GM19351 (cell line): ENCODE measurements around the gene CARMIL1.

ENCODE experiments used
- ATAC-seq: cut with Tn5 transposase; IDR thresholded peaks from one replicate; pipeline ENCODE4 v1.9.1; 2021; ENCODE audit warnings: mild to moderate bottlenecking, moderate library complexity; ENCODE audit not compliant: unreplicated experiment

CARMIL1 gene

DNA sequence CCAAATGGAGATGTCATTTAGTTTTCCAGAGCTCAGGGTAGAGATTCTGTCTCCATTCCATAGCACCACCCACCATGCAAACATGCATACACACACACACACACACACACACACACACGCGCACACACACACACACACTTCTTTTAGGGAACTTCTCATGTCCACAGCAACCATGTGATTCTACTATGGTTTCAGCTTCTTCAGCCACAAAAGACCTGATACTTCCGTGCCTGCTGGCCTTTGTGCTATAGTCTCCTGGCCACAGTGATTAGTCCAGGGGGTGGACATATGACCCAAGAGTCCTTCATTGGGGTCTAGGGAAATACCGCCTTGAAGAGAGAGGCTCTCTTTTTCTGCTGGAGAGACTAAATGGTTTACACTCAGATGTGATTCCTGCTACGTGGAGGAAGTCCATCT, 53.5 kb downstream of the CARMIL1 start:
- ATAC-seq: no peak

GRCh38 chr6:25333471-25333870, 54.3 kb downstream of the CARMIL1 start:
- ATAC-seq: no peak

- ATAC-seq: no peak
These were observed 55.6 kb downstream of the CARMIL1 start for GRCh38 chr6:25334793-25335192.

DNA sequence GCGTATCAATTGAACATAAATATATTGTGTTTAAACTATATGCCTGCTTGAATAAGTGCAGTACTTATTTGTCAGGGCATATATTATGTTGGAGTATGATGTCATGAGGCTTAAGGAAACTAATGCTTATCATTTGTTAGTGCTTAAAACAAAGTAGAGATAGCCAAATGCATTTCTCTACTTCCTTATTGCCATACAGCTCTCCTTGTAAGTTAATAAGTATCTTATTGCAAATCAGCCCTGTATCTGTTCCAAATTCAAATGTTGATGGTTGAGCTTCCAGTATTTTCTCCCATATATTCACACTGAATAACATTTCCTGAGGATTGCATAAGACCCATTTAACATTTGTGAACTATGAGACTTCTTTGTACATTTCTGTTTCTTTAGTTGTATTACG, 57.8 kb downstream of the CARMIL1 start:
- no peak for ATAC-seq

DNA sequence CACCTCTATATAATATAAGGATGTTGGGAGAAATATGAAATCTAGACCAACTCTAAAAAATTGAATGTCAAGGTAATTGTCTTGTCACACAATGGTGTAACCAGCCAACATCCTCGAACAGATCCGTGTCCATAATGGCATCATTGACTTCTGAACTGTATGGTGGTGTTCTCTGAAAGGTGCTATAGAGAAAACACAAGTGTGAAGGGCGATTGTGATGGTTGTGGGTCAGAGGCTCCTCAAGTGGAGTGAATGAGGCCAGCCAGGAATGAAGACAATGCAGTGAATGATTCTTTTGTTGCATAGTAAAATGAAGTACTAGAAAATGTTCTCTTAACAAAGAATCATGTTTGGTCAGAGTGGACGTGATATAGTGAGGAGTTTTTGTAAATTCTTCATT, 58.3 kb downstream of the CARMIL1 start:
- ATAC-seq: no peak

- no peak for ATAC-seq
These were observed 61.4 kb downstream of the CARMIL1 start for GRCh38 chr6:25340431-25341202.

- ATAC-seq: no peak
These were observed 62.0 kb downstream of the CARMIL1 start for GRCh38 chr6:25341203-25341552.

DNA sequence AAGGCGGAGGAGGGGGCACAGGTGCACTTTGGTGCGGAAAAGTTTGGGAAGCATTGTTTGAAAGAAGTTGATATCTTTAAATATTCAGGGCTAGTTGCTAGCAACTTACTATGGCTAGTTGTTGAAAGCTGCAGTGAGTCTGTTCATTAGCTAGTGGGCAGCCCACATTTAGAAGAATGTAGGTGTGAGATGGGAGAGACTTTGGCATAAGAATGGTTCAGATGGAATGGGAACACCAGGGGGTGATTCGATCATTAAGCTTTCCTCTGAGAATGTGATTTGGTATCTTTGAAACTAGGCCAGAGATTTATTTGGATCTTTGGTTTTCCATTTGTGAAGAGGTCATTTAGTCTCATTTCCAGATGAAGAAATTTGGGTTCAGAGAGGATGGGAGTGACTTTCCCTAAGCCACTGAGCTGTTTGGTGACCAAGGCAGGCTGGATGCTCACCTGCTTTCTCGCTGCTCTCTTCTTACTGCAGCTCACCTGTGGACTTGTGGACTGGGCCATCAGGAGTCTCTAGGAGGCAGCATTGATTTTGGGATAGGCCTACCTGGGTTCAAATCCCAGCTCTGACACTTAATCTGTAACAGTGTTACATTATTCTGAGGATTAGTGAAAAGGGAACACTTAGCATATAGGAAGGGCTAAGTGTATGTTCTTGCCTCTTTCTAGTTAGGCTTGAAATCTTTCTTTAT, 62.9 kb downstream of the CARMIL1 start:
- no peak for ATAC-seq

GRCh38 chr6:25342802-25343201, 63.6 kb downstream of the CARMIL1 start:
- ATAC-seq: no peak

GRCh38 chr6:25343984-25344383, 64.8 kb downstream of the CARMIL1 start:
- peak; percentile 51 for ATAC-seq

GRCh38 chr6:25344827-25345226, 65.7 kb downstream of the CARMIL1 start:
- ATAC-seq: no peak

GRCh38 chr6:25346064-25346463, 66.9 kb downstream of the CARMIL1 start:
- no peak for ATAC-seq

DNA sequence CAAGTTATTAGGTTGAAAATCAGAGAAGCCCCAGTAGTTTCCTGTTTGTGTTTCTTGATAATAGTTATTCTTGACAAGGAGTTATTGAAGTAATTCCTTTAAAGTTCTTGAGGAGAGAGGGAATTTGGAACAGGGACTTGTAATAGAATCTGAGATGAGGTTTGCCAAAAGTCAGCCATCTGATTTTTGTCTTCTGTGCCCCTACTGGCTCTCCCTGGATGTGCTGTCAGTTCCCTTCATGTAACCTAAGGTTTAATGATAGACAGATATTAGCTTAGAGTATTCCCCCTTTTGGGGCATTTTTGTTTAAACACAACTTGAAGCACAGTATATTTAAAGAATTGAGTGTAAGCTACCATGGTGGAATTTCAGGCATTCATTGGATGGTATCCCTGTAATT, 71.4 kb downstream of the CARMIL1 start:
- no peak for ATAC-seq

DNA sequence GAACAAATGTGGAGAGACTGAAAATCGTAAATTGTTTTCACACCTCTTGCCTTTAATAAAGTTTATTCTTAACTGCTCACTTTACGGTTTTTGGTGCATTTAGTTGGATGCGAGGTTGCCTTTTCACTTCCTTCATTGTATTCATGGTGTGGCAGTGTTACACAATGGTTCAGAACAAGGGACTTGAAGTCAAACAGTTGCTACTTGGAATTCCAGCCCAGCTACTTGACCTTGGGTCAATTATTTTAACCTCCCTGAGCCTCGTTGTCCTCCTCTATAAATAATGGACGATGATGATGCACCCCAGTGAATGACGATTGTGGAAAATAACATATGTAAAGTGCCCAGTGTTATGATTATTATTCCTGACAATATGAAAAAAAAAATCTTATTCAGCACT, 72.3 kb downstream of the CARMIL1 start:
- no peak for ATAC-seq

DNA sequence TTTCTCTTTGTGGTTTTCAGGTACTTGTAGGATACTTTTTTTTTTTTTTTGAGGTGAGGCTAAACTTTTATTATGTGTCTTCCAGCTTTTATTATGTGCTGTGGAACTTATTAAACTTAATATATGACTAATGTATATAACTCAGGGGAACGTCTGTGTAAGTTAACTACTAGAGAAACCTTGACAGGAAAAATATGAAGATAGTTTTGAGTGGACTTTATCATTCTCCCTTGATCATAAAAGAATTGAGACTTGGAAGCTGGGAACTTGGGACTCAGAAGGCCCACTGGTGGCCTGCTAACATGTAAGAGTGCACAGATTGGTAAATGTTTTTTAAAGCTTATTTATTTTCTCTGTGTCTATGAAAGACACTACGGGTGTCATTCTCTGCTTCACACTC, 73.1 kb downstream of the CARMIL1 start:
- ATAC-seq: no peak

DNA sequence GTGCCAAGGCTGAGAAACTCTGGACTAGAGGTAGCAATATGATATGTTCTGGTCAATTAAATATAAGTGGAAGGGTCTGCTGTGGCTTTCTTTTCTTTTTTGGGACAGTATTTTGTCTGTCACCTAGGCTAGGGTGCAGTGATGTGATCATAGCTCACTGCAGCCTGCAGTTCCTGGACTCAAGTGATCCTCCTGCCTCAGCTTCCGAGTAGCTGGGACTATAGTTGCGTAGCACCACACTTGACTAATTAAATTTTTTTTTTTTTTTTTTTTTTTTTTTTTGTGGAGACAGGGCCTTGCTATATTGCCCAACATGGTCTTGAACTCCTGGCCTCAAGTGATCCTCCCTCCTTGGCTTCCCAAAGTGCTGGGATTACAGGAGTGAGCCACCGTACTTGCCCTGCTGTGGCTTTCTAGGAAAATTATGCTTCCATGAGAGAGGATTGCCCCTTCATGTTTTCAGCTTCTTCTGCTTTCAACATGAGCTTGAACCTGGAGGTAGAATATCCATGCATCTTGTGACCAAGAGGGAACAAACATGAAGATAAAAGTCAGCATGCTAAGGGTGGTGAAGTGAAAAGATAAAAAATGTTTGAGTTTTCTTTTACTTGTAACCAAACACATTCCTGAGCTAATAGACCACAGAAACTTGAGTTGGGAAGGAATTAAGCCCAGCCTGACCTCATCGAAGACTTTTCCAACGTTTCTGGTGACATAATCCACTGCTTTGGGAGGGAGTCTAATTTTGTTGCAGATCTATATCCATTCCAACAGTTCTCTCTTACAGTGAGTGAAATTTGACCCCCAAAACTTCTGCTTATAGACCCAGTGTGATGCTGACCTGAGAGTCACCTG, 75.1 kb downstream of the CARMIL1 start:
- ATAC-seq: no peak

DNA sequence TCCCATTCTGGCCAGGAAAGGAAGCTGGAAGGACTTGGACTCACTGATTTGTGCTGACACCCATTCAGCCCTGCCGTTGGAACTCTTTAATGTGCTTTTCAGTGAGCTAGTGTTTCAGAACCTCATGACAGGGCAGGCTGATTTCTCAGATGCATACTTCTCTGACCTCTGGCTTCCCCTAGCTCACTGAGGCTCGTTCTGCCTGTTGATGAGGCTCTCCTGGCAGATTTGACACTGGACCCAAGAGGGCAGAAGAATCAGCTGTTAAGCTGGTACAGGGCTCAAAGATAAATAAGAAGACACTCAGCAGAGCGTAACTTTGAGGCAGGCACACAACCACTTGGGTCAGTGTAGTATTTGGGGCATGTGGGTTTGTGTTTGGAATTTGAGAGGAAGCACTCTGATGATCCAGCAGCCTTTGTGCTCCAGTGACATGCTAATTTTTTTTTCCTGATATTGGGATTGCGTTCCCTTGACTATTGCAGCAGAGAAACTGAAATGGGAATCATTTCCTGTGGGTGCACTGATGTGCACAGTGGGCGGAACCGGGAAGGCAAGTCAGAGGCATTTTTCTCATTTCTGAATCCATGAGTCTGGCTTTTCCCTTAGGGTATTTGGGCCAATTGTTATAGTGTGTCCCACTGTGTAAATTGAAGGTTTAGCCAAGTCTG, 80.2 kb downstream of the CARMIL1 start:
- no peak for ATAC-seq

DNA sequence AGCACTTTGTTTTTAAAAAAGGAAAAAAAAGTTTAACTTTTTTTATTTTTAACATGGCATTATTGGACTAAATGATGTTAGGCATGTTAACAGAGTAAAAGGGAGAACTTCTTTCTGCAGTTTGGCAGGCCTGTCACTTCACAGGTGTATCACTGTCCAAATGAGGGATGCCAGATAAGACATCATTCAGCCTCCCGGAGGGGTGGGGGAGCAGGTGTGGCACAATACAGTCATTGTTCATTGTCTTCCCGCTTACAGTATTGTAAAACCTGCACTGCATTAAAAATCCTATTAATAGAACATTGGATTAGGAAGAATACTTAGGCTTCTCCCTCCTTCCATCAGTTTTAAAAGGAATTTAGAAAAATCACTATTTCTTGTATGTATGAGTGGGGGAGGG, 80.7 kb downstream of the CARMIL1 start:
- no peak for ATAC-seq

- no peak for ATAC-seq
These were observed 81.4 kb downstream of the CARMIL1 start for GRCh38 chr6:25360621-25361020.

DNA sequence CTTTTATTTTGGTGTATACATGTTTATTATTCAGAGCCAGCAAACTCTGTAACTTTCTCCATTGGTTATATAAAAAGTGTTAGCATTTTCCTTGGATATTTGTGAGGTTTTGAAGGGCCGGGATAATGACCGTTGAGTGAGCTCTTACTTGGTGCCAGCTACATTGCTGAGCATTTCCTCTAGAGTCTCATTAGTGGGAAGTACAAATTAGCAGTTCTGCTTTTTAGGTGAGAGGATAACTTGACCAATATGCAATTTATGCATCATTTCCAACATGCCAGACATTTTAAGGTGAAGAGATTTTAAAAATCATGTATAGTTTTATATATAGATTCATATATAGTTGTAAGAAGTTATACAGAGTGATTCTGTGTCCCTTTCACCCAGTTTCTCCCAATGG, 84.3 kb downstream of the CARMIL1 start:
- no peak for ATAC-seq

DNA sequence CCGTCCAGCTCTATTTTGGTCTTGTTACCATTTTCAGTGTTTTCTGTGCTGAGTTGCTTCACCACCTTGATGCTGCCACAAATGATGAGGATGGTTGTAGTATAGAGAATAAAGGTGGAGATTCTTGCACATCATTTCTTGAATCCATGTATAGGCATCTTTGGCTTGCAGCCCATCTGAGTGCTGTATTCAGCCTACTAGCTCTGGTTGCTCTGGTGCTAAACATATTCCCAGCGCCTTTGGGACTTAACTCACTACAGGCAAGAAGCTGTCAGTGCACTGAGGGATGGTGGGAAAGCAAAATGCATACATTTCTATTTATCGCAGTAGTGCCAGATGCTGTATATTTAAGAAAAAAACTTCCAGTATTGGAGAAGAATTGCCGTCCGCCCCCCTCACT, 86.0 kb downstream of the CARMIL1 start:
- ATAC-seq: no peak
